Activated gamma-delta T cell (primary cell): Measurements from ENCODE around the gene ADARB1.

Source experiments
- DNase-seq: peaks from one replicate; lab custom pipeline; 2025; lab: John Stamatoyannopoulos, UW

ADARB1 gene

GRCh38 chr21:45170987-45171386 is 96.6 kb downstream of the ADARB1 start:
- DNase-seq = no peak

- DNase-seq = no peak
Observed at GRCh38 chr21:45172420-45172819, 98.0 kb downstream of the ADARB1 start.

- DNase-seq = no peak
Observed at GRCh38 chr21:45175326-45176095, 101.1 kb downstream of the ADARB1 start.

GRCh38 chr21:45176141-45176540 is 101.8 kb downstream of the ADARB1 start:
- no peak for DNase-seq

- no peak for DNase-seq
Observed at GRCh38 chr21:45177039-45177438, 102.7 kb downstream of the ADARB1 start.

- no peak for DNase-seq
Observed at GRCh38 chr21:45178070-45178608, 103.8 kb downstream of the ADARB1 start.

GRCh38 chr21:45178971-45179370 is 104.6 kb downstream of the ADARB1 start:
- DNase-seq = no peak

GRCh38 chr21:45179568-45180245 is 105.3 kb downstream of the ADARB1 start:
- DNase-seq = no peak

- DNase-seq = no peak
Observed at GRCh38 chr21:45180246-45180599, 105.8 kb downstream of the ADARB1 start.

GRCh38 chr21:45182958-45183357 is 108.6 kb downstream of the ADARB1 start:
- no peak for DNase-seq

- DNase-seq = no peak
Observed at GRCh38 chr21:45183852-45184251, 109.5 kb downstream of the ADARB1 start.

GRCh38 chr21:45184869-45185268 is 110.5 kb downstream of the ADARB1 start:
- DNase-seq = no peak

- DNase-seq = no peak
Observed at GRCh38 chr21:45186709-45187108, 112.3 kb downstream of the ADARB1 start.

GRCh38 chr21:45187646-45188045 is 113.3 kb downstream of the ADARB1 start:
- DNase-seq = no peak

- no peak for DNase-seq
Observed at GRCh38 chr21:45190013-45190412, 115.6 kb downstream of the ADARB1 start.

- DNase-seq = no peak
Observed at GRCh38 chr21:45192332-45192731, 118.0 kb downstream of the ADARB1 start.

GRCh38 chr21:45196620-45197019 is 122.2 kb downstream of the ADARB1 start:
- no peak for DNase-seq

- no peak for DNase-seq
Observed at GRCh38 chr21:45199201-45199600, 124.8 kb downstream of the ADARB1 start.

- DNase-seq = no peak
Observed at GRCh38 chr21:45200031-45200430, 125.7 kb downstream of the ADARB1 start.

GRCh38 chr21:45200581-45201296 is 126.4 kb downstream of the ADARB1 start:
- no peak for DNase-seq

- no peak for DNase-seq
Observed at GRCh38 chr21:45202344-45202743, 128.0 kb downstream of the ADARB1 start.

- DNase-seq = no peak
Observed at GRCh38 chr21:45202889-45203288, 128.5 kb downstream of the ADARB1 start.

GRCh38 chr21:45203983-45204382 is 129.6 kb downstream of the ADARB1 start:
- no peak for DNase-seq
